Dedifferentiated amniotic fluid mesenchymal stem cell (primary cell): Measurements from ENCODE around the gene GCAT.

Experiments used
- DNase-seq: peaks from one replicate; pipeline ENCODE4 v3.0.0-alpha.2; 2016; ENCODE audit errors: extremely low spot score

GCAT gene

DNA sequence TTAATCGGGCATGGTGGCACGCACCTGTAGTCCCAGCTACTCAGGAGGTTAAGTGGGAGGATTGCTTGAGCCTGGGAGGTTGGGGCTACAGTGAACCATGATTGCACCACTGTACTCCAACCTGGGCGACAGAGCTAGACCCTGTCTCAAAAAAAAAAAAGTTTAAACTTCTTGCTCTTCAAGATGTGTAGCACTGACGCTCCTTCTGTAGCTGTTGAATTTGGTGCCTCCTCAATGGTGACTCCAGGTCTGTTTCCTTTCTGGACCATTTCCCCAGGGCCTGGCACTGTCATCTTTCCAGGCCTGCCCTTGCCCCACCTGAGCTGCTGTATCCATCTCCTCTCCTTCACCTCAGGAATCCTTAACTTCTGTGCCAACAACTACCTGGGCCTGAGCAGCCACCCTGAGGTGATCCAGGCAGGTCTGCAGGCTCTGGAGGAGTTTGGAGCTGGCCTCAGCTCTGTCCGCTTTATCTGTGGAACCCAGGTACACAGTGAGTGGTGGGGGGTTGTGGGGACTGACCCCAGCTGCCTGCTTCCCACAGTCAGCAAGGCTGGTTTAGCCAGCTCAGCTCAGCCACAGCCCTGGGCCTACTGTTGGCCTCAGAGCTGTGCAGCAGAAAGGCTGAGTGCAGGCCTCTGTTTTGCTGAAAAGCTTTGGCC lies 2.1 kb downstream of the GCAT start:
- DNase-seq: no peak

DNA sequence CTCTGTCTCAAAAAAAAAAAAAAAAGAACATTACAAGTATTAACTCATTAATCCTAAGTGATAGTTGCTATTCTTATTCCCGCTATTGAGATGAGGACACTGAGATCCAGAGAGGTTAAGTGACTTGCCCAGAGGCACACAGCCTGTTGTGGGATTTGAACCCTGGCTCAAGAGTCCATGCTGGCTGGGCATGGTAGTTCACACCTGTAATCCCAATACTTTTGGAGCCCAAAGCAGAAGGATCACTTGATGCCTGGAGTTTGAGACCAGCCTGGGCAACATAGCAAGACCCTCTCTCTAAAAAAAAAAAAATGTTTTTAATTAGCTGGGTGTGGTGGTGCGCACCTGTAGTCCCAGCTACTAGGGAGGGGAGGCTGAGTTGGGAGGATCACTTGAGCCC lies 4.1 kb downstream of the GCAT start:
- no peak for DNase-seq

GRCh38 chr22:37812869-37813678 lies 5.3 kb downstream of the GCAT start:
- no peak for DNase-seq

DNA sequence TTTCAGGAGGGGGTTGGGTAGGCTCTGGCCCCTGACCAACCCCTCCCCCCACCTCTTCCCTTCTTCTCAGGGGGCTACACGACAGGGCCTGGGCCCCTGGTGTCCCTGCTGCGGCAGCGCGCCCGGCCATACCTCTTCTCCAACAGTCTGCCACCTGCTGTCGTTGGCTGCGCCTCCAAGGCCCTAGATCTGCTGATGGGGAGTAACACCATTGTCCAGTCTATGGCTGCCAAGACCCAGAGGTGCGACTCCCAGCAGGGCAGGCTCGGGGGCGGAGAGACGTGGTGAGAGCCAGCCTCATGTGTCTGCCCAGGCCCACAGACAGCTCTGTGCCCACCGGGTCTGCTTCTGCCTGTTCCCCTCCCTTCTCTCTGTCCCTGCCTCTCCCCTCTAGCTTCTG lies 7.9 kb downstream of the GCAT start:
- no peak for DNase-seq

DNA sequence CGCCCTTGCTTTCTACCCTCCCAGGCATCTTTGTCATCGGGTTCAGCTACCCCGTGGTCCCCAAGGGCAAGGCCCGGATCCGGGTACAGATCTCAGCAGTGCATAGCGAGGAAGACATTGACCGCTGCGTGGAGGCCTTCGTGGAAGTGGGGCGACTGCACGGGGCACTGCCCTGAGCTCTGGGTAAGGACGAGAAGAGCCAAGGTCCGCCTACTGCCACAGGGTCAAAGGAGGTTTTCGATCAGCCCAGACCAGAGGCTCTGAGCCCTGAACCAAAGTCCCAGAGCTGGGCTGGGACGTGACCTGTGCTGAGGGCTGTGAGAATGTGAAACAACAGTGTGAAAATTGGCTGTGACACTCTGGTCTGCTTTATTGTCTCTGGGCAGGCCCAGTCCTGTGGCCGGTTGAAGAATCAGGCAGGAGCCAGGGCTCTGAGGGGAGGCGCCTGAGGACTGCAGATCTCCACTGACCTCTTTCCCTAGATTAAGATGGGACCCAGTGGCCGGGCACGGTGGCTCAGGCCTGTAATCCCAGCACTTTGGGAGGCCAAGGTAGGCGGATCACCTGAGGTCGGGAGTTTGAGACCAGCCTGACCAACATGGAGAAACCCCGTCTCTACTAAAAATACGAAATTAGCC lies 8.9 kb downstream of the GCAT start:
- DNase-seq: no peak

- DNase-seq: peak; percentile 69
These were observed 10.1 kb downstream of the GCAT start for GRCh38 chr22:37817705-37818408.

DNA sequence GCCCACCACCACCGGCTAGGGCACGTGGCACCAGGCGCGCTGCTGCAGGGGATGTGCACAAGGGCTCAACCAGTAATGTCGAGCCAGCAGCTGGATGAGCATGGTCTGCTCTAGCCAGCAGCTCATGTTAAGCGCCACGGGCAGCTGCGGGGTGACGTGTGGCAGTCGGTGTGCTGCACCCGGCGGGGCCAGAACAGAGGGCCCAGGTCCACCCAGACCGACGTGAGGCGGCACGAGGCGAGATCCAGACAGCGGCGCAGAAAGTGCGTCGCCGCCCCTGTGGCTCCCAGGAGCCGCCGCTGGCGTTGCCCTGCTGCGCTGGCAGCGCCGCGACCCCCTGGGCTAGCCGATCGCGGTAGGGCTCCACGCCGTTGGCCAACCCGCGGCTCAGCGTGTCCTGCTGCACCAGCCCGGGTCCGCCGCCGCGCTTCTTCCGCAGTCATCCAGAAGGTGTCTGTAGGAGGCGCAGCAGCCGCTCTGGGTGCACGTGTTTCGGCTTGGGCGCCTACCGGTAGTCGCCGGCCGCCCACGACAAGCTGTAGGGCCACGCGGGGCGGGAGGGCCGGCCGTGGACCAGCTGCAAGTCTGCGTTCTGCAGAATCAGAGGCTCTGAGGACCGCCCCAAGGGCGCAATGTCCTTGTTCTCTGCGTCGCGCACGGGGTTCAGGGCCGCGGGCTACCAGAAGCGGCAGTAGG lies 10.8 kb downstream of the GCAT start:
- no peak for DNase-seq

DNA sequence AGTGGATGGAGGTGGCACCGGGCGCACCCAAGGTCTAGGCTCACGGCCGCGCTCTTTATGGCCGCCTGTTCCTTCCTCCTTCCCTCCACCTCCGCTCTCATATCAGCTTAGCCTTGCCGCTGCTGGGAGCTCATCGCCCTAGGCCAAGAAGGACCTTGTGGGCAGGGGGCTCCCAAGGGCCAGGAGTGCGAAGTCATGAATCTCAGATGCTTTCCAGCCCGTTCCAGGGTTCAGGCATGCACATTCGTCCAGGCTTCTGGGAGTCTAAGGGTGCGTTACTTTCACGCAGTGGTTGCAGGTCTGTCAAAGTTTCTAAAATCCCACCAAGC lies 11.3 kb downstream of the GCAT start:
- no peak for DNase-seq

GRCh38 chr22:37820350-37820749 lies 12.6 kb downstream of the GCAT start:
- DNase-seq: no peak

- no peak for DNase-seq
These were observed 14.5 kb downstream of the GCAT start for GRCh38 chr22:37822079-37822833.

- no peak for DNase-seq
These were observed 15.6 kb downstream of the GCAT start, which contains the start of gene GALR3 for GRCh38 chr22:37823134-37823985. TSS of gene GALR3 (plus strand) at chr22:37823382. CDS start at chr22:37823407, 25 bp downstream.

DNA sequence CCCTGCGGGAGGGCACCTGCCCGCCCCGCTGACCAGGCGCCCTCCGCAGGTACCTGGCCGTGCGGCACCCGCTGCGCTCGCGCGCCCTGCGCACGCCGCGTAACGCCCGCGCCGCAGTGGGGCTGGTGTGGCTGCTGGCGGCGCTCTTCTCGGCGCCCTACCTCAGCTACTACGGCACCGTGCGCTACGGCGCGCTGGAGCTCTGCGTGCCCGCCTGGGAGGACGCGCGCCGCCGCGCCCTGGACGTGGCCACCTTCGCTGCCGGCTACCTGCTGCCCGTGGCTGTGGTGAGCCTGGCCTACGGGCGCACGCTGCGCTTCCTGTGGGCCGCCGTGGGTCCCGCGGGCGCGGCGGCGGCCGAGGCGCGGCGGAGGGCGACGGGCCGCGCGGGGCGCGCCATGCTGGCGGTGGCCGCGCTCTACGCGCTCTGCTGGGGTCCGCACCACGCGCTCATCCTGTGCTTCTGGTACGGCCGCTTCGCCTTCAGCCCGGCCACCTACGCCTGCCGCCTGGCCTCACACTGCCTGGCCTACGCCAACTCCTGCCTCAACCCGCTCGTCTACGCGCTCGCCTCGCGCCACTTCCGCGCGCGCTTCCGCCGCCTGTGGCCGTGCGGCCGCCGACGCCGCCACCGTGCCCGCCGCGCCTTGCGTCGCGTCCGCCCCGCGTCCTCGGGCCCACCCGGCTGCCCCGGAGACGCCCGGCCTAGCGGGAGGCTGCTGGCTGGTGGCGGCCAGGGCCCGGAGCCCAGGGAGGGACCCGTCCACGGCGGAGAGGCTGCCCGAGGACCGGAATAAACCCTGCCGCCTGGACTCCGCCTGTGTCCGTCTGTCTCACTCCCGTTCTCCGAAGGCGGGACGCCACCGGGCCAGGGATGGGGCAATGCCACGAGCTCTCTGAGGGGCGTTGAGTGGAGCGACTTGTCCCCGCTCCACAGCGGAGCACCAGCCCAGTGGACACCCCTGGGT lies 17.2 kb downstream of the GCAT start:
- no peak for DNase-seq

DNA sequence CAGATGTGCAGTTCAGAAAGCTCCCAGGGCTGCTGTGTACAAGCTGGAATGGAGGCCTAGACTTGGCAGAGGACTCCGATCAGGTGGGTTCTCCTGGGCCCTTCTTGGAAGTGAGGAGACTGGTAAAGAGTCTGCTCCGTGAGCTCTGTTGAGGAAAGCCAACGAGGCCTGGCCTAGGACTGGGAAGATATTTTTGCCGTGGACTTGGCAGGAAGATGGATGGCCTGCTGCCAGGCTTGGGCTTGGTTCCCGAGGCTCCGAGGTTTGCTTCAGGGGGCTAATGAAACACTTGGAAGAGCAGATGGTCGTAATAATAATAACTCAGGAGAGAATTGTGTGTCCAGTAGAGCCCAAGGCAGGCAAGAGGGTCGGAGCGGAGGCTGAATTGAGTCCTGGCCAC lies 19.3 kb downstream of the GCAT start:
- no peak for DNase-seq

DNA sequence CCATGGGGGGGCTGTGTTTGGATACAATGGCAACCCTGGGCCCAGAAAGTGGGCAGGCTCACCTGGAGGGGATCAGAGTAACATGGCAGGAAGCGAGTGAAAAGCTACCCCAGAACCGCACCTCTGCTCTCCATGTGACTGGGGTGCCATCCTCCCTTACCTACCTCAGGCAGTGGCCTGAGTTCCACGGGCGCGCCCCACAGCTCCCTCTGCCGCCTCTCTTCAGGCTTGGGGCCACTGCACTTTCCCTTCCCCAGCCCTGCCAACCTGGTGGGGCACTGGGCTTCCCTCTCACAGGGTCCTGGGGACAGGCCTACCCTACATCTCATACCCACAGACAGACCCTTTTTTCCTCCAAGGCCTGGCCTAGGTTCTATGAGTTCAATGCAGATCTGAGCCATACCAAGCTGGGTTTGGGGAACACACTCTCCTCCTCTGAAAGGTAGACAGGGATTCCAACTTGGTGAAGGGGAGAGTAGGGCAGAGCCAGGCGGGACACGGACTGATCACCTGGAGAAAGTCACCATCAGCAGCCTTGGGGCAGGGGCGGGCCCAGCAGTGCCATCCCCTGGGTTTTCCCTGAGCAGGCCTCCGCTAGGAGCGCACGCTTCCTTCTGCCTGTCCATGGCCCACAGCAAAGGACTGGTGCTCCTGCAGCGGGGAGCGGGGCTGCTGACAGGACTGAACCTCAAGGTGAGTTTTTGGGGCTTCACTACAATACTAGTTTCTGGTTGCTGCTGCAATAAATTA lies 22.5 kb downstream of the GCAT start:
- DNase-seq: no peak

- no peak for DNase-seq
These were observed 23.7 kb downstream of the GCAT start for GRCh38 chr22:37831472-37831871.

DNA sequence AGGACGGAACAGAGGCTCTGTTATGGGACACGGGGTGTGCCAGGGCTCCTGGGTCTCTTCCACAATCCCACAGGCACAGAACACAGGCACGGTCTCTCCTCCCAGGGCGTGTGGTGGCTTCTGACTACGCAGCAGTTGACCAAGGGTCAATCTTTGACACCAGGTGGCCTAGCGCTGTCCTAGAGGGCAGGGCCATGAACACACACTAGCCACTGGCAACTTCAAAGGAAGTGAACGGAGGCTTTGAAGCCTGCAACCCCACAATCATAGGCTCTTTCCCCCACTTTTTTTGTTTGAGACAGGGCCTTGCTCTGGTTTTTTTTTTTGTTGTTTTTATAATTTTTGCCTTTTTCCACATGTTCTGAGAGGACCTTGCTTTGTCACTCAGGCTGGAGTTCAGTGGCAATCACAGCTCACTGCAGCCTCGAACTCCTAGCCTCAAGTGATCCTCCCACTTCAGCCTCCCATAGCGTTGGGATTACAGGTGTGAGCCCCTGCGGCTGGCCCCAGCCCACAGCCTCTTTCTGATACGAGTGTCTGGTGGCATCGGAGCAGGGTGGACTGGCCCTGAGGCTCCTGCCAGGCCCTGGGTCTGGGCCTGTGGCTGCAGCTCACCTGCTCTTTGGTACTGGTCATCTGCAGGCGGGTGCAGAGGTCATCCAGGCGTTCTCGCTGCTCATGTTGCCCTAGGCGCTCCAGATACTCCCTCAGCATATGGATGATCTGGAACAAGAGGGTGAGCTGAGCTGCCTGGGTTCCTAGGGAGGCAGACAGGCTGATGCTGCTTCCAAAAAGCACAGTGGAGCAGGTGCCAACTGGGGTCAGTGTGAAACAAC lies 24.5 kb downstream of the GCAT start:
- DNase-seq: no peak
